Sigmoid colon (tissue), 4 donors: ENCODE measurements around the gene DRAXIN.

Experiments used
- CTCF ChIP-seq, 4 experiments: fragments of 450-650 bp in 3 of 4; fragments of 200-600 bp in 1 of 4; IDR thresholded peaks; one replicate each; pipeline ENCODE4 v1.5.1; 2016 to 2019; ENCODE audit warnings: antibody characterized with exemption in 4 of 4, mild to moderate bottlenecking in 3 of 4, moderate library complexity in 2 of 4
- POLR2A ChIP-seq, 2 donors: fragments of 450-650 bp; IDR thresholded peaks; one replicate each; pipeline ENCODE4 v1.6.1; 2016; ENCODE audit warnings: antibody characterized with exemption in 2 of 2, mild to moderate bottlenecking in 2 of 2, moderate library complexity in 2 of 2
- POLR2AphosphoS5 ChIP-seq, 4 donors: sonication (generic); formaldehyde crosslinking; IDR thresholded peaks; one replicate each; pipeline ENCODE4 v1.6.1; 2017; ENCODE audit warnings: antibody characterized with exemption in 4 of 4

GRCh38 chr1:11700601-11701467 is 9.3 kb downstream of the DRAXIN start:
- TF ChIP-seq POLR2A (IDR thresholded peaks at IDR 0.05) (no peak), POLR2AphosphoS5 (IDR thresholded peaks at IDR 0.05) (no peak), CTCF (IDR thresholded peaks at IDR 0.05) (no peak)
